MCF 10A (cell line): ENCODE measurements around the gene C19orf67. TPM values are rescaled to one million over a fixed set of nuclear protein-coding genes. Genes with fewer than 3 reads are reported as not detected.
A peak's percentile ranks its signal among the peaks of the same experiment; 100 is the strongest.

Experiments
- BruUV-seq: library from RNA; stranded (reverse); fragments of 400-500 nt; replicated peaks from 2 replicates; lab custom pipeline; 2021; lab: Mats Ljungman, UMichigan
- CTCF ChIA-PET: fragments of 300-600 bp; sonication (Branson Sonifier 250); formaldehyde crosslinking; extraction: SDS; loops from one replicate; lab custom pipeline; 2021; ENCODE audit warnings: antibody characterized with exemption, inconsistent platforms; lab: Yijun Ruan, JAX
- POLR2A ChIA-PET: fragments of 300-600, 350-650 bp; sonication (Branson Sonifier 250); formaldehyde crosslinking; extraction: SDS; loops from one replicate; lab custom pipeline; 2020; ENCODE audit warnings: antibody characterized with exemption, inconsistent platforms; lab: Yijun Ruan, JAX
- DNase-seq: peaks from one replicate; pipeline ENCODE4 v3.0.0-alpha.2; 2018; ENCODE audit not compliant: unreplicated experiment
- H3K27ac Mint-ChIP-seq: one replicate; pipeline ENCODE4 v1.8.0; 2022; ENCODE audit warnings: mild to moderate bottlenecking, low read depth, mixed read lengths; ENCODE audit not compliant: unreplicated experiment
- H3K27me3 Mint-ChIP-seq: one replicate; pipeline ENCODE4 v1.8.0; 2022; ENCODE audit warnings: mixed read lengths; ENCODE audit not compliant: insufficient read depth, unreplicated experiment
- H3K36me3 Mint-ChIP-seq: one replicate; pipeline ENCODE4 v1.8.0; 2022; ENCODE audit warnings: mild to moderate bottlenecking, moderate library complexity, mixed read lengths; ENCODE audit not compliant: insufficient read depth, unreplicated experiment
- H3K4me1 Mint-ChIP-seq: one replicate; pipeline ENCODE4 v1.8.0; 2022; ENCODE audit warnings: mixed read lengths; ENCODE audit not compliant: insufficient read depth, unreplicated experiment
- H3K4me3 Mint-ChIP-seq: one replicate; pipeline ENCODE4 v1.8.0; 2022; ENCODE audit warnings: mild to moderate bottlenecking, moderate library complexity, mixed read lengths; ENCODE audit not compliant: unreplicated experiment
- H3K9me3 Mint-ChIP-seq: one replicate; pipeline ENCODE4 v1.8.0; 2022; ENCODE audit warnings: mixed read lengths; ENCODE audit not compliant: unreplicated experiment
- intact Hi-C: fragments of 100-400 bp; cut with micrococcal nuclease; formaldehyde crosslinking; loops from 2 replicates; pipeline ENCODE4 v1.14.1; 2022
- total RNA-seq: library from RNA; stranded (reverse); gene quantifications from 2 replicates; pipeline ENCODE4 v1.2.3, GENCODE V29; 2022
- TF ChIP-seq, protein P1 (sequence below): fragments of 200-600 bp; IDR thresholded peaks from one replicate; pipeline ENCODE4 v1.8.0; 2022; ENCODE audit warnings: antibody characterized with exemption, mild to moderate bottlenecking; ENCODE audit not compliant: unreplicated experiment

The C19orf67 gene
- total RNA-seq, 1 experiment from 2014 or later = not detected

DNA sequence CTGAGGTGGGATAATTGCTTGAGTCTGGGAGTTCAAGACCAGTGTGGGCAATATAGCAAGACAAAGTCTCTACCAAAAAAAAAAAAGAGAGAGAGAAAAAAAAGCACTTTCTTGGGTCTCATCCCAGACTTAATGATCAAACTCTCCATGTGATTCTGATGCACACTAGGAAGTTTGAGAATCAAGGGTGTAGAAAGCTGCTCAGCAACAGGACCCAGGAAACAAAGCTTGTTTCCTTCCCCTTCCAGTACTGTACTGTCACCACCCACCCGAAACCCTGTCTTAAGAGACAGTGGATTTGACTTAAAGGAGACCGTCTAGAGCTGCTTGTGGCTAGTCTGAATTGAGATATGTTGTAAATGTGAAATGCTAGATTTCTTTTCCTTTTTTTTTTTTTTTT is 7.2 kb downstream of the C19orf67 start:
- ChIA-PET POLR2A (interaction anchor here (0.5 kb wide), 2 partner anchors 314 to 1326 kb away, joined by 3 read pairs; partner anchors contain the start of gene MRI1), CTCF (interaction anchor here (0.6 to 3.7 kb wide), 8 partner anchors 9 to 403 kb away, joined by 3 to 17 read pairs (median 4); a partner anchor contains a TSS)
- no peaks in the 10 kb centered on the region for H3K9me3 Mint-ChIP-seq
- H3K36me3 Mint-ChIP-seq = no peaks in the 10 kb centered on the region
- DNase-seq = no peak
- H3K27me3 Mint-ChIP-seq = no peaks in the 10 kb centered on the region
- H3K27ac Mint-ChIP-seq = no peak overlapping the region
- H3K4me1 Mint-ChIP-seq = no peaks in the 10 kb centered on the region
- no peak overlapping the region for H3K4me3 Mint-ChIP-seq
- TF ChIP-seq, protein P1, sequence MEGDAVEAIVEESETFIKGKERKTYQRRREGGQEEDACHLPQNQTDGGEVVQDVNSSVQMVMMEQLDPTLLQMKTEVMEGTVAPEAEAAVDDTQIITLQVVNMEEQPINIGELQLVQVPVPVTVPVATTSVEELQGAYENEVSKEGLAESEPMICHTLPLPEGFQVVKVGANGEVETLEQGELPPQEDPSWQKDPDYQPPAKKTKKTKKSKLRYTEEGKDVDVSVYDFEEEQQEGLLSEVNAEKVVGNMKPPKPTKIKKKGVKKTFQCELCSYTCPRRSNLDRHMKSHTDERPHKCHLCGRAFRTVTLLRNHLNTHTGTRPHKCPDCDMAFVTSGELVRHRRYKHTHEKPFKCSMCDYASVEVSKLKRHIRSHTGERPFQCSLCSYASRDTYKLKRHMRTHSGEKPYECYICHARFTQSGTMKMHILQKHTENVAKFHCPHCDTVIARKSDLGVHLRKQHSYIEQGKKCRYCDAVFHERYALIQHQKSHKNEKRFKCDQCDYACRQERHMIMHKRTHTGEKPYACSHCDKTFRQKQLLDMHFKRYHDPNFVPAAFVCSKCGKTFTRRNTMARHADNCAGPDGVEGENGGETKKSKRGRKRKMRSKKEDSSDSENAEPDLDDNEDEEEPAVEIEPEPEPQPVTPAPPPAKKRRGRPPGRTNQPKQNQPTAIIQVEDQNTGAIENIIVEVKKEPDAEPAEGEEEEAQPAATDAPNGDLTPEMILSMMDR = no peak
- intact Hi-C loops = no loop called here
- no TSS peak for BruUV-seq

DNA sequence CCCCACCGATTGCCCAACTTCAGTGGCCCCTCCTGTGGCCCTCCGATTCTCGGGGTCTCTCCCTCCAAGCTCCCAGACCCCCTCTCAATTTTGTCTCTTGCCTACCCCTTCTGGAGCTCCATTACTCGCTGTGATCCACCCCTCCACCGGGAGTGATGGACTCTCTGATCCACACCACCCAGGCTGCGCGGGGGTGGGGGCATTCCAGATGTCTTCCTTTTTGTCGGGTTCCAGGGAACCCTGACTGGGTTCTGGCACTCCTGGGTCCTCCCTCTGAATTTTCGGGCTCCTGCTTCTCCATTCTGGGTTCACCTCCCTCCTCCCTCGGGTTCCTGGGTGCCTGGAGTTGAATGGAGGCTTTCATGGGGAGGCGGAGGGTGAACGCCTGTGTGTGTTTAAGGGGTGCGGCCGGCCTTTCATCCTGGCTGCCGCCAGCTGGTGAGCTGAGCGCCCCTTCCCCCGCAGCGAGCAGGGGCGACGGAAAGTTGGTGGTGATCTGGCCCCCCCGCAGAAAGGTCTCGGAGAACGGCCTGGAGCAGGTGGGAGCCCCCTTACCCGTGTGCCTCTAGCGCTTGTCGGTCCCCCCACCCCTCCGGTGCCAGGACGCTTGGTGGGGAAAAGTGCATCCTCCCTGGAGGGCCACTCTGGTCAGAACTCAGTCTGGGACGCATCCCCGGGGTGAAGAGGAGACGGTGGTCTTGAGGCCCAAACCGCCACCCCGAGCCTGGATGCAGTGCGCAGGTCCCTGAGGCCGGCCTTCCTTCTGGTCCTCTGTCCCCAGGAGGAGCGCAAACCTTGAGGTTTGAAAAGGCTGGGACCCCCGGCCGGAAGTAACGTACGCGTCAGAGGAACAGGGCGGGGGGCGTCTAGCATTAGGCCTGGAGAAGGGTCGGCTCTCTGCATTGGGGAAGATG is 11.4 kb downstream of the C19orf67 start:
- DNase-seq = peak; percentile 49
- Mint-ChIP-seq H3K27me3 (no peaks in the 10 kb centered on the region), H3K4me1 (no peaks in the 10 kb centered on the region), H3K27ac (peak overlapping the region; percentile 23), H3K4me3 (peak overlapping the region; percentile 86), H3K9me3 (no peaks in the 10 kb centered on the region), H3K36me3 (no peaks in the 10 kb centered on the region)
- CTCF ChIA-PET = interaction anchor here (0.6 to 2.2 kb wide), 18 partner anchors 17 to 988 kb away, joined by 3 to 22 read pairs (median 4); partner anchors contain the start of gene ASF1B
- intact Hi-C loops = loop anchor here (1.0 kb wide), 1 partner anchor 194 kb away; no protein-coding TSS in a partner anchor
- POLR2A ChIA-PET = interaction anchor here (0.6 to 1.6 kb wide), 4 partner anchors 8 to 206 kb away, joined by 3 to 5 read pairs (median 4); partner anchors contain the start of gene ASF1B
- no TSS peak for BruUV-seq
- TF ChIP-seq, protein P1 = no peak

DNA sequence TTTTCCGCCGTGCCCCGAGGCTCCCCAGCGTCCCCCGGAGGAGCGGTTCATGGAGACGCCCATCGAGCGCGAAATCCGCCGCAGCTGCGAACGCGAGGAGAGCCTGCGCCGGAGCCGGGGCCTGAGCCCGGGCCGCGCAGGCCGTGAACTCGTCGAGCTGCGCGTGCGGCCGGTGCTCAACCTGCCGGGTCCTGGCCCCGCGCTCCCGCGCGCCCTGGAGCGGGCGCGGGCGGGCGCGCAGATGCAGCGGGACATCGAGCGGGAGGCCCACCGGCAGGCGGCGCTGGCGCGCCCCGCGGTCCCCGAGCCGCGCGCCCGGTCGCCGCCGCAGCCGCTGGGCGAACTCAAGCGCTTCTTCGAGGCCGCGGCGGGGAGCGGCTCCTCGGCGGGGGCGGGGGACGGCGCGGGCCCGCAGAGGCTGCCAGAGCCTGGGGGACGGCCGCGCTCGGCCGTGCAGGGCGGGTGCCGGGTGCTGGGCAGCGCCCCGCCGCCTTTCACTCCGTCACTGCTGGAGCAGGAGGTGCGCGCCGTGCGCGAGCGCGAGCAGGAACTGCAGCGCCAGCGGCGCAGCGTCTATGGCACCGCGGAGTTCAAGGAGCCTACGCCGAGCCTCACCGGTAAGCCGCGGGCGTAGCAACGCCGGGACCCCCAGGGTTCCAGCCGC is 12.2 kb downstream of the C19orf67 start:
- no peak overlapping the region for H3K27ac Mint-ChIP-seq
- TF ChIP-seq, protein P1 = peak; percentile 37
- peak overlapping the region; percentile 86 for H3K4me3 Mint-ChIP-seq
- intact Hi-C loops = loop anchor here (1.0 kb wide), 1 partner anchor 193 kb away; no protein-coding TSS in a partner anchor
- no peaks in the 10 kb centered on the region for H3K36me3 Mint-ChIP-seq
- ChIA-PET POLR2A (interaction anchor here (0.6 to 1.6 kb wide), 4 partner anchors 9 to 205 kb away, joined by 3 to 5 read pairs (median 4); partner anchors contain the start of gene ASF1B), CTCF (interaction anchor here (0.6 to 3.4 kb wide), 23 partner anchors 8 to 937 kb away, joined by 3 to 24 read pairs (median 4); partner anchors contain the start of genes ASF1B and PODNL1)
- no peaks in the 10 kb centered on the region for H3K27me3 Mint-ChIP-seq
- H3K9me3 Mint-ChIP-seq = no peaks in the 10 kb centered on the region
- BruUV-seq = no TSS peak
- DNase-seq = peak; percentile 71
- no peaks in the 10 kb centered on the region for H3K4me1 Mint-ChIP-seq
